IMR-90 (cell line): Measurements from ENCODE around the gene NOM1. TPM values are rescaled to one million over a fixed set of nuclear protein-coding genes. Genes with fewer than 3 reads are reported as not detected.

Experiments
- ATAC-seq: fragments of 200-7000 bp; cut with Tn5 transposase; 2 replicates; pipeline ENCODE4 v1.9.1; 2020; ENCODE audit warnings: low read depth, mild to moderate bottlenecking, moderate library complexity
- BruUV-seq: library from RNA; stranded (reverse); fragments of 400-500 nt; replicated peaks from 2 replicates; lab custom pipeline; 2021; lab: Mats Ljungman, UMichigan
- CTCF ChIA-PET: fragments of 300-600 bp; formaldehyde crosslinking; extraction: SDS; loops from one replicate; lab custom pipeline; 2021; ENCODE audit warnings: antibody characterized with exemption; lab: Yijun Ruan, JAX
- POLR2A ChIA-PET: fragments of 300-600 bp; sonication (Branson Sonifier 250); formaldehyde crosslinking; loops from one replicate; lab custom pipeline; 2022; ENCODE audit warnings: antibody characterized with exemption; ENCODE audit not compliant: unreplicated experiment; lab: Charles Lee
- DNase-seq: peaks from one replicate; pipeline ENCODE4 v3.0.0; 2013
- H2AFZ ChIP-seq: replicated peaks from 2 replicates; pipeline ENCODE3; 2013; ENCODE audit warnings: low read length, mild to moderate bottlenecking; ENCODE audit not compliant: poor library complexity
- H2AK5ac ChIP-seq: 2 replicates; pipeline ENCODE4 v1.6.1; 2013; ENCODE audit warnings: low read depth, low read length, inconsistent platforms
- H2AK9ac ChIP-seq: replicated peaks from 2 replicates; pipeline ENCODE3; 2013; ENCODE audit warnings: mild to moderate bottlenecking, low read depth, low read length, moderate library complexity; ENCODE audit not compliant: poor library complexity
- H2BK120ac ChIP-seq: 2 replicates; pipeline ENCODE4 v1.6.1; 2013; ENCODE audit warnings: low read depth, low read length, inconsistent platforms
- H2BK15ac ChIP-seq: 3 replicates; pipeline ENCODE4 v1.6.1; 2013; ENCODE audit warnings: low read depth, low read length, inconsistent platforms
- H2BK20ac ChIP-seq: 2 replicates; pipeline ENCODE4 v1.6.1; 2013; ENCODE audit warnings: low read depth, mild to moderate bottlenecking, inconsistent platforms, low read length, moderate library complexity
- H2BK5ac ChIP-seq: 2 replicates; pipeline ENCODE4 v1.6.1; 2013; ENCODE audit warnings: mild to moderate bottlenecking, low read depth, low read length, inconsistent platforms; ENCODE audit not compliant: poor library complexity, severe bottlenecking
- H3K14ac ChIP-seq: replicated peaks from 2 replicates; pipeline ENCODE4 v1.6.1; 2013; ENCODE audit warnings: low read depth, low read length, inconsistent platforms
- H3K18ac ChIP-seq: 2 replicates; pipeline ENCODE4 v1.6.1; 2013; ENCODE audit warnings: low read depth, low read length, control low read depth
- H3K23ac ChIP-seq: 2 replicates; pipeline ENCODE4 v1.6.1; 2013; ENCODE audit warnings: low read depth, low read length, inconsistent platforms
- H3K27ac ChIP-seq: 2 replicates; pipeline ENCODE4 v1.5.1; 2013; ENCODE audit warnings: mild to moderate bottlenecking, control low read depth, low read length; ENCODE audit not compliant: insufficient read depth
- H3K27me3 ChIP-seq: 2 replicates; pipeline ENCODE4 v1.6.1; 2013; ENCODE audit warnings: low read length; ENCODE audit not compliant: control insufficient read depth, insufficient read depth
- H3K36me3 ChIP-seq: 2 replicates; pipeline ENCODE4 v1.6.1; 2013; ENCODE audit warnings: low read length, mixed read lengths; ENCODE audit not compliant: control insufficient read depth, insufficient read depth
- H3K4ac ChIP-seq: 2 replicates; pipeline ENCODE4 v1.6.1; 2013; ENCODE audit warnings: low read depth, low read length, inconsistent platforms
- H3K4me1 ChIP-seq: 2 replicates; pipeline ENCODE4 v1.6.1; 2013; ENCODE audit warnings: low read length, mixed read lengths; ENCODE audit not compliant: control insufficient read depth, insufficient read depth
- H3K4me2 ChIP-seq: 2 replicates; pipeline ENCODE4 v1.6.1; 2013; ENCODE audit warnings: low read depth, mild to moderate bottlenecking, control low read depth, low read length, moderate library complexity
- H3K4me3 ChIP-seq: 2 replicates; pipeline ENCODE4 v1.5.1; 2013; ENCODE audit warnings: low read depth, mild to moderate bottlenecking, control low read depth, low read length, moderate library complexity; ENCODE audit not compliant: insufficient read depth
- H3K56ac ChIP-seq: 2 replicates; pipeline ENCODE4 v1.6.1; 2013; ENCODE audit warnings: low read length, inconsistent platforms; ENCODE audit not compliant: insufficient read depth; ENCODE audit errors: extremely low read depth
- H3K79me1 ChIP-seq, 2 experiments: 2 replicates each; pipeline ENCODE4 v1.6.1; 2013; ENCODE audit warnings: low read length in 2 of 2, inconsistent platforms in 1 of 2, low read depth in 1 of 2
- H3K9ac ChIP-seq: 2 replicates; pipeline ENCODE4 v1.6.1; 2013; ENCODE audit warnings: low read depth, low read length, control low read depth
- H3K9me1 ChIP-seq: 2 replicates; pipeline ENCODE4 v1.6.1; 2013; ENCODE audit warnings: low read length, inconsistent platforms; ENCODE audit not compliant: insufficient read depth
- H3K9me3 ChIP-seq: 2 replicates; pipeline ENCODE4 v1.6.1; 2013; ENCODE audit warnings: low read length; ENCODE audit not compliant: control insufficient read depth, insufficient read depth
- H4K20me1 ChIP-seq: 2 replicates; pipeline ENCODE4 v1.6.1; 2013; ENCODE audit warnings: low read length, inconsistent platforms; ENCODE audit not compliant: insufficient read depth
- H4K5ac ChIP-seq: 2 replicates; pipeline ENCODE4 v1.6.1; 2013; ENCODE audit warnings: mild to moderate bottlenecking, low read depth, low read length, control low read depth
- H4K8ac ChIP-seq, 2 experiments: 2 replicates each; pipeline ENCODE4 v1.6.1; 2013; ENCODE audit warnings: low read depth in 2 of 2, low read length in 2 of 2, control low read depth in 1 of 2, inconsistent platforms in 1 of 2
- H4K91ac ChIP-seq: 2 replicates; pipeline ENCODE4 v1.6.1; 2013; ENCODE audit warnings: low read depth, low read length, inconsistent platforms; ENCODE audit not compliant: insufficient read depth
- BHLHE40 ChIP-seq: fragments of 150-350 bp; IDR thresholded peaks from 2 replicates; pipeline ENCODE4 v1.6.1; 2016; ENCODE audit warnings: mild to moderate bottlenecking, low read depth, low read length
- CEBPB ChIP-seq: IDR thresholded peaks from 2 replicates; pipeline ENCODE4 v1.6.1; 2012; ENCODE audit warnings: low read depth, low read length, improper control_type of control experiment
- CHD1 ChIP-seq: IDR thresholded peaks from 2 replicates; pipeline ENCODE4 v1.6.1; 2012; ENCODE audit warnings: low read depth, low read length, improper control_type of control experiment
- ELK1 ChIP-seq: fragments of 150-350 bp; IDR thresholded peaks from 2 replicates; pipeline ENCODE4 v1.6.1; 2016; ENCODE audit warnings: low read depth, mild to moderate bottlenecking, low read length, moderate library complexity, borderline replicate concordance
- FOS ChIP-seq: fragments of 150-350 bp; IDR thresholded peaks from 2 replicates; pipeline ENCODE4 v1.6.1; 2016; ENCODE audit warnings: low read depth, low read length
- MAFK ChIP-seq: IDR thresholded peaks from 2 replicates; pipeline ENCODE4 v1.6.1; 2012; ENCODE audit warnings: low read depth, low read length, improper control_type of control experiment
- MAZ ChIP-seq: IDR thresholded peaks from 2 replicates; pipeline ENCODE4 v1.6.1; 2012; ENCODE audit warnings: low read depth, mild to moderate bottlenecking, low read length, improper control_type of control experiment, moderate library complexity, borderline replicate concordance
- MXI1 ChIP-seq: IDR thresholded peaks from 2 replicates; pipeline ENCODE4 v1.6.1; 2012; ENCODE audit warnings: low read depth, mild to moderate bottlenecking, low read length, moderate library complexity, borderline replicate concordance
- NFE2L2 ChIP-seq: fragments of 150-350 bp; IDR thresholded peaks from 2 replicates; pipeline ENCODE4 v1.6.1; 2016; ENCODE audit warnings: low read depth, mild to moderate bottlenecking, low read length
- POLR2A ChIP-seq: IDR thresholded peaks from 2 replicates; pipeline ENCODE4 v1.6.1; 2012; ENCODE audit warnings: mild to moderate bottlenecking, low read depth, low read length
- RAD21 ChIP-seq: IDR thresholded peaks from 2 replicates; pipeline ENCODE4 v1.6.1; 2012; ENCODE audit warnings: low read length, improper control_type of control experiment
- RCOR1 ChIP-seq: IDR thresholded peaks from 2 replicates; pipeline ENCODE4 v1.6.1; 2012; ENCODE audit warnings: mild to moderate bottlenecking, low read length, improper control_type of control experiment; ENCODE audit not compliant: insufficient replicate concordance
- RFX5 ChIP-seq: IDR thresholded peaks from 2 replicates; pipeline ENCODE4 v1.8.0; 2012; ENCODE audit warnings: low read depth, mild to moderate bottlenecking, low read length, moderate library complexity
- SMC3 ChIP-seq: fragments of 150-350 bp; IDR thresholded peaks from 2 replicates; pipeline ENCODE4 v1.6.1; 2016; ENCODE audit warnings: low read depth, mild to moderate bottlenecking, antibody characterized with exemption, low read length, moderate library complexity
- WGBS, 2 experiments: methylation state at CpG; one replicate each; pipeline versions ENCODE4 v1.1.5 to v1.1.7; 2013; ENCODE audit warnings: missing lambda C conversion rate in 2 of 2; ENCODE audit not compliant: insufficient read length in 1 of 2; ENCODE audit errors: extremely low coverage in 2 of 2; 5-methylcytosine and 5-hydroxymethylcytosine counted together
- dilution Hi-C: fragments of 300-500 bp; cut with HindIII; formaldehyde crosslinking; loops from one replicate; pipeline ENCODE4 v1.14.3; 2018; ENCODE audit warnings: low sequenced_read_pairs; ENCODE audit not compliant: unreplicated experiment
- in situ Hi-C: fragments of 300-500 bp; cut with MboI; formaldehyde crosslinking; loops from 3 replicates; pipeline ENCODE4 v1.14.3; 2019; ENCODE audit warnings: low sequenced_read_pairs, inconsistent platforms, mixed read lengths
- intact Hi-C: fragments of 100-400 bp; cut with micrococcal nuclease; formaldehyde crosslinking; loops from 2 replicates; pipeline ENCODE4 v1.10.0; 2022
- polyA plus RNA-seq, 3 experiments: library from polyadenylated mRNA; depleted of rRNA; stranded (reverse); fragments of >200 nt; gene quantifications; 2 replicates each; pipeline ENCODE4 v1.2.3, GENCODE V29; 2012; ENCODE audit warnings: low replicate concordance in 1 of 3
- total RNA-seq: library from RNA; depleted of rRNA; stranded (reverse); fragments of >200 nt; gene quantifications from 2 replicates; pipeline ENCODE4 v1.2.3, GENCODE V29; 2012
- TF ChIP-seq, protein P1 (sequence below): conservative IDR thresholded peaks from 2 replicates; pipeline ENCODE4 v1.5.1; 2012; ENCODE audit warnings: mild to moderate bottlenecking, low read depth, low read length, improper control_type of control experiment

Gene NOM1
- total and polyA plus RNA-seq, 2 of the 4 experiments (the other 2 are of a cell fraction): 15.3 to 15.4 TPM

DNA sequence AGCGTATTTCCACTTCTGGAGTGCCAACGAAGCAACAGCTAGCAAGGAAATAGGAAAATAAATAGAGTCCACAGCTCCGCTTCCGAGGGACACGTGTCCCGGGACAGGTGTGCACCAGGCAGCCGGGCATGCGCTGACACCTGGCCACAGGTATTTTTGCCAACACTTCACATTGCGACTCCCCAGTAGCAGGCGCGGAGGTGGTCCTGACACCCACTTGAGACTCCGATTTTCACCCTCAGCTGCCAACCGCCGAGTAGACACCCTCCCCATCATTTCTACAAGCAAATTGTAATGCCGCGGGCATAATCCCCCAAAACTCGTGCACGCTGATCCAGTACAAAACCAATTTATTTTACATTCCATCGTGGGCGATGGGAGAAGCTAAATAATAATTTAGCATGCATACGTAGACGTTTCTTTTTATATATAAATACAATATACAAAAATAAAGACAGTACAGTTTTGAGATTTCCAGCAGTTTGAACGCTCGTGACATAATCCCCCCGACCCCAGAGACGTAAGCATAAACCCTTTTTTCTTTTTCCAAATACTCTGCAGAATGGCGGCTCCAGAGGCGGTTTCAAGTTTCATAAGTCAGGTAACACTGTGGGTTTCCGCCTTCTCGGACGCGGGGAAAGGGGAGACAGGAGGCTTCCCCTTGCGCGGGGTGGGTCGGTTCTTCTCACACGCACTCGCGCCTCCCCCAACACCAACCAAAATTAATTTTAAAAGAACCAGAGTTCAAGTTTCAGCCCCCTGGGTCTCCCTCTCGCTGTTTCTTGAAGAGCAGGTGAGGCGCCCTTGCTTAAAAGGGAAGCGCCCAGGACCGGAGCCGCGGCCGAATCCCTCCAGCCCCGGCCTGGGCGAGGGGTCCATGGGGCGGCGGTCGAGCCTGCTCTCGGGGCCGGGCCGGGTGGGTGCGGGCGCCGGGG, 55.3 kb downstream of the NOM1 start:
- no peak overlapping the region for H4K8ac ChIP-seq
- H3K14ac ChIP-seq: no peak overlapping the region
- no peaks in the 10 kb centered on the region; the same call in 1 of the 2 replicates for H4K20me1 ChIP-seq
- no peak overlapping the region for H2BK120ac ChIP-seq
- no peak overlapping the region; the same call in 1 of the 2 replicates for H3K4me2 ChIP-seq
- intact Hi-C loops: no loop called here
- H2BK20ac ChIP-seq: no peak overlapping the region
- no peaks in the 10 kb centered on the region for H3K36me3 ChIP-seq
- peaks cover 8% of the 10 kb centered on the region for H3K9me3 ChIP-seq
- no peak overlapping the region for H2BK5ac ChIP-seq
- no peak overlapping the region for H3K9ac ChIP-seq
- no peak overlapping the region for H3K18ac ChIP-seq
- 32% methylated on average over 23 of the region's 56 CpGs; no CpG with 5 or more reads in 1 of the 2 experiments for WGBS, 2 experiments
- H3K27ac ChIP-seq: no peak overlapping the region
- dilution Hi-C loops: no loop called here
- no peak overlapping the region for H3K4me3 ChIP-seq
- in situ Hi-C loops: no loop called here
- BruUV-seq: no TSS peak
- no peak overlapping the region for H3K23ac ChIP-seq
- H4K5ac ChIP-seq: no peak overlapping the region
- H3K9me1 ChIP-seq: no peaks in the 10 kb centered on the region
- H3K56ac ChIP-seq: no peak overlapping the region
- CTCF ChIA-PET: no interaction called here
- no peak overlapping the region for H2BK15ac ChIP-seq
- no peak overlapping the region for H2AFZ ChIP-seq
- H2AK9ac ChIP-seq: no peak overlapping the region
- POLR2A ChIA-PET: no interaction called here
- H4K91ac ChIP-seq: no peak overlapping the region
- H3K27me3 ChIP-seq: peaks cover 97% of the 10 kb centered on the region
- ATAC-seq (no peak), DNase-seq (no peak)
- H3K4me1 ChIP-seq: no peaks in the 10 kb centered on the region
- H3K79me1 ChIP-seq: no peaks in the 10 kb centered on the region
- H2AK5ac ChIP-seq: no peak overlapping the region
- no peak overlapping the region for H3K4ac ChIP-seq
- TF ChIP-seq MAFK (no peak), FOS (no peak), RFX5 (no peak), NFE2L2 (no peak), RCOR1 (no peak), CEBPB (no peak), BHLHE40 (no peak), POLR2A (no peak), SMC3 (no peak), MXI1 (no peak), ELK1 (no peak), RAD21 (no peak), MAZ (no peak), CHD1 (no peak)
- TF ChIP-seq, protein P1, sequence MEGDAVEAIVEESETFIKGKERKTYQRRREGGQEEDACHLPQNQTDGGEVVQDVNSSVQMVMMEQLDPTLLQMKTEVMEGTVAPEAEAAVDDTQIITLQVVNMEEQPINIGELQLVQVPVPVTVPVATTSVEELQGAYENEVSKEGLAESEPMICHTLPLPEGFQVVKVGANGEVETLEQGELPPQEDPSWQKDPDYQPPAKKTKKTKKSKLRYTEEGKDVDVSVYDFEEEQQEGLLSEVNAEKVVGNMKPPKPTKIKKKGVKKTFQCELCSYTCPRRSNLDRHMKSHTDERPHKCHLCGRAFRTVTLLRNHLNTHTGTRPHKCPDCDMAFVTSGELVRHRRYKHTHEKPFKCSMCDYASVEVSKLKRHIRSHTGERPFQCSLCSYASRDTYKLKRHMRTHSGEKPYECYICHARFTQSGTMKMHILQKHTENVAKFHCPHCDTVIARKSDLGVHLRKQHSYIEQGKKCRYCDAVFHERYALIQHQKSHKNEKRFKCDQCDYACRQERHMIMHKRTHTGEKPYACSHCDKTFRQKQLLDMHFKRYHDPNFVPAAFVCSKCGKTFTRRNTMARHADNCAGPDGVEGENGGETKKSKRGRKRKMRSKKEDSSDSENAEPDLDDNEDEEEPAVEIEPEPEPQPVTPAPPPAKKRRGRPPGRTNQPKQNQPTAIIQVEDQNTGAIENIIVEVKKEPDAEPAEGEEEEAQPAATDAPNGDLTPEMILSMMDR: no peak
